Fibroblast of lung (primary cell): ENCODE data around the gene VPS50. TPM values are rescaled to one million over a fixed set of nuclear protein-coding genes. Genes with fewer than 3 reads are reported as not detected.

Experiments used
- DNase-seq, 2 donors: peaks; one replicate each; pipeline versions ENCODE4 v3.0.0 to v3.0.0-alpha.2; 2010; ENCODE audit warnings: low read depth in 2 of 2
- H2AFZ ChIP-seq: 2 replicates; pipeline ENCODE4 v1.5.1; 2012; ENCODE audit warnings: low read length, control low read depth, inconsistent platforms
- H3K27ac ChIP-seq: 2 replicates; pipeline ENCODE4 v1.5.1; 2011; ENCODE audit warnings: low read length, control low read depth; ENCODE audit not compliant: insufficient read depth
- H3K27me3 ChIP-seq: 2 replicates; pipeline ENCODE4 v1.5.1; 2011; ENCODE audit warnings: mild to moderate bottlenecking, low read length; ENCODE audit not compliant: control insufficient read depth, insufficient read depth
- H3K36me3 ChIP-seq: 2 replicates; pipeline ENCODE4 v1.5.1; 2011; ENCODE audit warnings: low read length; ENCODE audit not compliant: control insufficient read depth, insufficient read depth
- H3K4me1 ChIP-seq: 2 replicates; pipeline ENCODE4 v1.5.1; 2011; ENCODE audit warnings: low read length; ENCODE audit not compliant: control insufficient read depth, insufficient read depth; ENCODE audit errors: extremely low read depth
- H3K4me2 ChIP-seq: 2 replicates; pipeline ENCODE4 v1.5.1; 2011; ENCODE audit warnings: low read length, control low read depth; ENCODE audit not compliant: insufficient read depth; ENCODE audit errors: extremely low read depth
- H3K4me3 ChIP-seq, 4 experiments: fragments of 200-600 bp in 1 of 4; sonication (generic) in 1 of 4; replicated peaks in 1 of 4; 2 replicates each; pipeline ENCODE4 v1.5.1; 2011 to 2016; ENCODE audit warnings: low read length in 4 of 4, low read depth in 3 of 4, mild to moderate bottlenecking in 3 of 4, control low read depth in 2 of 4, inconsistent platforms in 1 of 4, mixed read lengths in 1 of 4; ENCODE audit not compliant: insufficient read depth in 1 of 4; ENCODE audit errors: control extremely low read depth in 1 of 4
- H3K79me2 ChIP-seq: 2 replicates; pipeline ENCODE4 v1.5.1; 2012; ENCODE audit warnings: mild to moderate bottlenecking, low read length, inconsistent platforms; ENCODE audit not compliant: control insufficient read depth, insufficient read depth
- H3K9ac ChIP-seq: 2 replicates; pipeline ENCODE4 v1.5.1; 2011; ENCODE audit warnings: mild to moderate bottlenecking, low read length, control low read depth; ENCODE audit not compliant: insufficient read depth
- H3K9me3 ChIP-seq: 2 replicates; pipeline ENCODE4 v1.5.1; 2012; ENCODE audit warnings: low read depth, low read length; ENCODE audit not compliant: control insufficient read depth, insufficient read depth
- H4K20me1 ChIP-seq: 2 replicates; pipeline ENCODE4 v1.5.1; 2011; ENCODE audit warnings: low read length; ENCODE audit not compliant: control insufficient read depth, insufficient read depth; ENCODE audit errors: extremely low read depth
- CTCF ChIP-seq, 2 donors: IDR thresholded peaks in 1 of 2; conservative IDR thresholded peaks in 1 of 2; 1 replicate in 1 of 2; 2 replicates in 1 of 2; pipeline ENCODE4 v1.5.1; 2011 to 2012; ENCODE audit warnings: low read length in 2 of 2, control low read depth in 1 of 2, inconsistent platforms in 1 of 2, low read depth in 1 of 2, mild to moderate bottlenecking in 1 of 2
- EZH2 ChIP-seq: IDR thresholded peaks from 2 replicates; pipeline ENCODE4 v1.5.1; 2012; ENCODE audit warnings: low read length, control low read depth, mild to moderate bottlenecking; ENCODE audit errors: missing control alignments
- polyA plus RNA-seq, 2 donors: library from polyadenylated mRNA; depleted of rRNA in 1 of 2; stranded (reverse) in 1 of 2; unstranded in 1 of 2; fragments of >200 nt; gene quantifications; 2 replicates each; pipeline ENCODE4 v1.2.1, GENCODE V29; 2011 to 2012; ENCODE audit warnings: missing spikeins in 1 of 2
- total RNA-seq: library from RNA; depleted of rRNA; stranded (reverse); fragments of >200 nt; gene quantifications from 2 replicates; pipeline ENCODE4 v1.2.1, GENCODE V29; 2014

Gene VPS50
- total and polyA plus RNA-seq, 2 donors (not counting 1 experiment from before 2014, with no cell fraction given): 16.1 to 46.4 TPM

DNA sequence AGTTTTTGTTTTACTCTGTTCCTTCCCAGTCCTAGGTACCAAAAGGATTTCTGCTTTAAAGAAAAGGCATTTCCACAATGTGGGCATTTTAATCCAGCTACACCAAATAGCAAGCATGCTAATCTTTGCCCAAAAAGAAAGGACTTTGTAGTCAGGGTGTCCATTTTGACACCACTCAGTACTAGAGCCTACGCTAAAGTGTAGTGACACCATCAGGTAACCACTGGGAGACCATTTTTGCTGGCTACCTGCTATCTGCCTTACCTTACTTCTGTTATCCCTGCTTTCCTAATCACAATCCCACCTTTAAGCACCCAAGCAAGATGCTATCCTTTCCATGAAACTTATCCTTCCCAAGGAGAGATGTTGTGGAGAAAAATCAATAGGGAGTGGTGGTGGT is 129.7 kb downstream of the VPS50 start:
- Histone ChIP-seq H3K36me3 (no peaks in the 10 kb centered on the region), H3K9me3 (no peaks in the 10 kb centered on the region), H3K27me3 (no peaks in the 10 kb centered on the region), H2AFZ (no peak overlapping the region), H4K20me1 (no peaks in the 10 kb centered on the region), H3K27ac (no peak overlapping the region), H3K4me1 (no peaks in the 10 kb centered on the region), H3K9ac (no peak overlapping the region), H3K4me2 (no peak overlapping the region), H3K4me3 (no peak overlapping the region), H3K79me2 (no peaks in the 10 kb centered on the region)
- TF ChIP-seq CTCF (conservative IDR thresholded peaks at IDR 0.05 in 1 of 2, IDR thresholded peaks at IDR 0.05 in 1 of 2; ENCODE audit: low read depth in 1 of 2, low read length in 2 of 2) (no peak), EZH2 (no peak)
- no peak for DNase-seq

- Histone ChIP-seq H3K4me3 (no peak overlapping the region), H3K79me2 (no peaks in the 10 kb centered on the region), H2AFZ (no peak overlapping the region), H3K4me1 (no peaks in the 10 kb centered on the region), H3K27ac (no peak overlapping the region), H3K36me3 (no peaks in the 10 kb centered on the region), H3K9ac (no peak overlapping the region), H3K4me2 (no peak overlapping the region), H4K20me1 (no peaks in the 10 kb centered on the region), H3K9me3 (no peaks in the 10 kb centered on the region), H3K27me3 (no peaks in the 10 kb centered on the region)
- no peak for DNase-seq
- TF ChIP-seq CTCF (conservative IDR thresholded peaks at IDR 0.05 in 1 of 2, IDR thresholded peaks at IDR 0.05 in 1 of 2; ENCODE audit: low read depth in 1 of 2, low read length in 2 of 2): no peak
- no peak for TF ChIP-seq EZH2
These were observed 132.6 kb downstream of the VPS50 start for GRCh38 chr7:93364806-93365205.

DNA sequence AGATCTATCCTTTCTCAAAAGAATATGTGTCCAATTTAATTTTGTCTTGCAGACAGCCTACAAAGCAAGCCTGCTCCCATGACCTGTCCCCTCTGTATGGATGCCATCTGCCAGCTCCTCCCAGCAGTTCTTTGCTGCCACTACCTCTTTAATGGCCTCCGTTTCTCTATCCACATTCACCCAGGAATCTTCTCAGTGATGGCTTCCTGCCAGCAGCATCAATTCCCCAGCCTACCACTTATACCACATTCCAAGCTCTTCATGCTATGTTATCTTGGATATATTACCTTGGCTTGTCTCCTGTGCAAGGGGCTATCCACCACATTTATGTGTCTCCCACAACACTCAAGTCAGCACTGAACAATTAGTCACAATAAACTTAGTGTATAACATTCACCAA is 133.2 kb downstream of the VPS50 start:
- H3K27ac ChIP-seq: no peak overlapping the region
- TF ChIP-seq EZH2 (no peak), CTCF (conservative IDR thresholded peaks at IDR 0.05 in 1 of 2, IDR thresholded peaks at IDR 0.05 in 1 of 2; ENCODE audit: low read depth in 1 of 2, low read length in 2 of 2) (no peak)
- H3K9me3 ChIP-seq: no peaks in the 10 kb centered on the region
- no peaks in the 10 kb centered on the region for H3K79me2 ChIP-seq
- peak in 1 of 2 donors; percentile 10 for DNase-seq
- H3K4me3 ChIP-seq: no peak overlapping the region
- H3K4me1 ChIP-seq: no peaks in the 10 kb centered on the region
- H4K20me1 ChIP-seq: no peaks in the 10 kb centered on the region
- H3K9ac ChIP-seq: no peak overlapping the region
- no peaks in the 10 kb centered on the region for H3K27me3 ChIP-seq
- H3K4me2 ChIP-seq: no peak overlapping the region
- H3K36me3 ChIP-seq: no peaks in the 10 kb centered on the region
- no peak overlapping the region for H2AFZ ChIP-seq
